K562 (cell line): ENCODE data around the gene SORCS2. TPM values are rescaled to one million over a fixed set of nuclear protein-coding genes. Genes with fewer than 3 reads are reported as not detected.

ENCODE experiments used
- ATAC-seq: fragments of 200-7000 bp; cut with Tn5 transposase; 3 replicates; pipeline ENCODE4 v1.9.1; 2020; ENCODE audit warnings: moderate library complexity
- BruUV-seq: library from RNA; stranded (reverse); fragments of 400-500 nt; replicated peaks from 2 replicates; lab custom pipeline; 2021; lab: Mats Ljungman, UMichigan
- CTCF ChIA-PET: fragments of 300-600 bp; formaldehyde crosslinking; extraction: SDS; loops from one replicate; lab custom pipeline; 2021; ENCODE audit warnings: low intra/inter-chr PET ratio; lab: Yijun Ruan, JAX
- POLR2A ChIA-PET: fragments of 300-600, 350-650 bp; sonication (Branson Sonifier 250); formaldehyde crosslinking; extraction: SDS; loops from one replicate; lab custom pipeline; 2021; ENCODE audit warnings: antibody characterized with exemption, inconsistent platforms; lab: Yijun Ruan, JAX
- DNase-seq, 4 experiments: peaks; one replicate each; pipeline versions ENCODE4 v3.0.0 to v3.0.0-alpha.2; 2011 to 2018; ENCODE audit warnings: low spot score in 3 of 4, mixed read lengths in 3 of 4; ENCODE audit errors: extremely low read depth in 1 of 4
- FAIRE-seq: peaks from 2 replicates; lab custom pipeline; 2011; peaks lifted over from hg19 to GRCh38; lab: Jason Lieb, UNC
- H2AFZ ChIP-seq: 2 replicates; pipeline ENCODE4 v1.6.0; 2011; ENCODE audit warnings: low read depth, low read length, control low read depth, inconsistent platforms
- H3K27ac ChIP-seq: fragments of 200-600 bp; 3 replicates; pipeline ENCODE4 v1.8.0; 2011; ENCODE audit warnings: low read depth, mild to moderate bottlenecking, control low read depth, inconsistent platforms, low read length, moderate library complexity, mixed read lengths; ENCODE audit errors: extremely low read depth
- H3K27me3 ChIP-seq, 2 experiments: fragments of 300-600 bp in 1 of 2; 2 replicates in 1 of 2; 3 replicates in 1 of 2; pipeline versions ENCODE4 v1.6.0 to v1.8.0; 2011; ENCODE audit warnings: inconsistent platforms in 2 of 2, low read length in 2 of 2, mild to moderate bottlenecking in 1 of 2, mixed read lengths in 1 of 2, moderate library complexity in 1 of 2; ENCODE audit not compliant: control insufficient read depth in 2 of 2, insufficient read depth in 2 of 2
- H3K36me3 ChIP-seq: fragments of 300-600 bp; 3 replicates; pipeline ENCODE4 v1.8.0; 2011; ENCODE audit warnings: mild to moderate bottlenecking, low read length, inconsistent platforms; ENCODE audit not compliant: control insufficient read depth, insufficient read depth
- H3K4me1 ChIP-seq, 2 experiments: fragments of 200-600 bp in 1 of 2; replicated peaks in 1 of 2; 2 replicates in 1 of 2; 3 replicates in 1 of 2; pipeline versions ENCODE4 v1.5.1 to v1.8.0; 2011; ENCODE audit warnings: inconsistent platforms in 2 of 2, low read length in 2 of 2, mild to moderate bottlenecking in 1 of 2, mixed read lengths in 1 of 2, moderate library complexity in 1 of 2; ENCODE audit not compliant: control insufficient read depth in 2 of 2, insufficient read depth in 2 of 2
- H3K4me2 ChIP-seq: 2 replicates; pipeline ENCODE4 v1.6.1; 2011; ENCODE audit warnings: low read length, control low read depth, inconsistent platforms, mixed read lengths; ENCODE audit not compliant: insufficient read depth
- H3K4me3 ChIP-seq: fragments of 200-600 bp; sonication (generic), shearing (Covaris generic); 2 replicates; pipeline ENCODE4 v1.5.1; 2016; ENCODE audit warnings: control low read depth, inconsistent platforms
- H3K79me2 ChIP-seq: fragments of 200-600 bp; 3 replicates; pipeline ENCODE4 v1.8.0; 2011; ENCODE audit warnings: low read length, inconsistent platforms; ENCODE audit not compliant: control insufficient read depth, insufficient read depth
- H3K9ac ChIP-seq, 2 experiments: 2 replicates each; pipeline versions ENCODE4 v1.6.0 to v1.6.1; 2011; ENCODE audit warnings: low read depth in 2 of 2, low read length in 2 of 2, control low read depth in 1 of 2, inconsistent platforms in 1 of 2, mild to moderate bottlenecking in 1 of 2, mixed read lengths in 1 of 2; ENCODE audit not compliant: insufficient read depth in 1 of 2
- H3K9me1 ChIP-seq: one replicate; pipeline ENCODE4 v1.6.0; 2011; ENCODE audit warnings: inconsistent platforms, mild to moderate bottlenecking, low read length, moderate library complexity; ENCODE audit not compliant: control insufficient read depth, insufficient read depth
- H3K9me3 ChIP-seq: replicated peaks from 2 replicates; pipeline ENCODE4 v1.5.1; 2011; ENCODE audit warnings: low read depth, low read length, inconsistent platforms; ENCODE audit not compliant: control insufficient read depth, insufficient read depth
- H4K20me1 ChIP-seq: replicated peaks from 2 replicates; pipeline ENCODE4 v1.6.1; 2011; ENCODE audit warnings: low read length, inconsistent platforms, mixed read lengths; ENCODE audit not compliant: control insufficient read depth, insufficient read depth
- CEBPZ ChIP-seq: fragments of 150-350 bp; IDR thresholded peaks from 2 replicates; pipeline ENCODE4 v1.6.1; 2014; ENCODE audit warnings: low read depth, mild to moderate bottlenecking, low read length, borderline replicate concordance
- SPI1 ChIP-seq: IDR thresholded peaks from 2 replicates; pipeline ENCODE4 v1.6.1; 2011; ENCODE audit warnings: low read depth, low read length, control low read depth, borderline replicate concordance
- WGBS: fragments of 100-300 bp; shearing (Covaris generic); methylation state at CpG from one replicate; pipeline ENCODE4 v1.1.6; 2016; ENCODE audit warnings: low coverage, mixed read lengths; ENCODE audit not compliant: insufficient coverage; ENCODE audit errors: missing lambda C conversion rate; 5-methylcytosine and 5-hydroxymethylcytosine counted together
- in situ Hi-C: fragments of 300-500 bp; cut with MboI; formaldehyde crosslinking; loops from 4 replicates; pipeline ENCODE4 v1.15.0; 2018; ENCODE audit warnings: inconsistent platforms, mixed read lengths
- intact Hi-C: fragments of 100-400 bp; cut with micrococcal nuclease; formaldehyde crosslinking; loops from 2 replicates; pipeline ENCODE4 v1.14.2; 2022
- polyA plus RNA-seq, 8 experiments: library from polyadenylated mRNA; depleted of rRNA in 4 of 8; stranded (reverse) in 5 of 8; unstranded in 3 of 8; fragments of >200 nt; fragmentation: Nextera tagmentation in 2 of 8; fragmentation: Illumina TruSeq in 1 of 8; extraction: Ambion mirVana in 2 of 8; extraction: Trizol in 1 of 8; gene quantifications; 2 replicates each; pipeline versions ENCODE4 v1.2.1 to v1.2.3, GENCODE V29; 2011 to 2014; ENCODE audit warnings: inconsistent platforms in 1 of 8, missing spikeins in 1 of 8
- total RNA-seq, 7 experiments: library from RNA; depleted of rRNA in 6 of 7; stranded (reverse); fragments of >200 nt in 6 of 7; fragmentation: Illumina TruSeq in 2 of 7; extraction: Trizol in 2 of 7; gene quantifications; 2 replicates each; pipeline versions ENCODE4 v1.2.1 to v1.2.3, GENCODE V29; 2011 to 2021; ENCODE audit warnings: low replicate concordance in 1 of 7

SORCS2 gene
- total and polyA plus RNA-seq, 9 of the 15 experiments (the other 6 are each of a cell fraction or from before 2014, with no cell fraction given) = not detected

DNA sequence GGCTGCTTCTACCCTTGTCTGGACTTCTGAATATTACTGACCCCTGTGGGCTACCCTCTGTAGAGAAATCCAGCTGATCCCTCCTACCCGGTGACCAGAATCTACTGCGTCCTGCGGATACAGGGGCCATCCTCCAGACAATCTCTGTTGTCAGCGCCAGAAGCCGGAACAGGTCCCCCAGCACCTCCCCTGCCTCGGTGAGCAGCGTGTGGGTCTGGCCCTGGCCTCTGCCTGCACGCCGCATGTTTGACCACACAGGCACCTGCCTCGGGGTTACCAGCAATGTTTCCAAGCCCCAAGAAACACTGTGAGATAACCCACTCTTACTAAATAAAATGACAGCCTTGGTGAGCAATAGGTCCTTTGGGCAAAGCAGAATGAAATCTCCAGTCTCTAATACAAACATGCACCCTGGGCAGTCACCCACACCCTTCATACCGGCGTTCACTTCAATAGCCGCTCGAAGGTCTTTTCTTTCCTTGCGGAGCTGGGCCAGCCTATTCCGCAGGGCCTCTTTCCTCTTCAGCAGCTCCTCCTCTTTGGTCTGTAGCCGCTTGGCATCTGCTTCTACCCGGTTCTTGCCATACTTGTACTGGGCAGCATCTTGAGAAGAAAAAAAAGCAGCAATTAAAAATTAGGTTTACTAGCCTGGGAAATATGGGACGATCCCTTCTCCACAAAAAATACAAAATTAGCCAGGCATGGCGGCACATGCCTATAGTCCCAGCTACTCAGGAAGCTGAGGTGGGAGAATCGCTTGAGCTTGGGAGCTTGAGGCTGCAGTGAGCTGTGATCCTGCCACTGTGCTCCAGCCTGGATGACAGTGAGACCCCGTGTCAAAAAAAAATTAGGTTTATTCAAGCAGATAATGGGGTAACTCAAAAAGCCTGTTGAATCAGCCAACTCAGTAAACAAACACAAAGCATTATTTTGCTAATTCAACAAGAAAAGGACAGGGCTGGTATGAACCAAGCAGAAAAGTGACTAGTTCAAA, 582.3 kb downstream of the SORCS2 start (continued):
- no peak for TF ChIP-seq SPI1

- H3K4me1 ChIP-seq = no peaks in the 10 kb centered on the region; a peak in 1 of 5 replicates
- H3K9me3 ChIP-seq = no peaks in the 10 kb centered on the region; the same call in 1 of the 2 replicates
- BruUV-seq = no TSS peak
- in situ Hi-C loops (no loop called here), intact Hi-C loops (no loop called here)
- H3K4me3 ChIP-seq = no peak overlapping the region
- CTCF ChIA-PET = no interaction called here
- peaks cover 13% of the 10 kb centered on the region; the same call in 2 of the 3 replicates for H3K36me3 ChIP-seq
- no peak overlapping the region for H3K9ac ChIP-seq
- no peak for FAIRE-seq
- POLR2A ChIA-PET = no interaction called here
- no peaks in the 10 kb centered on the region for H3K79me2 ChIP-seq
- peaks cover 0 to 5% of the 10 kb centered on the region in 2 experiments; a peak in 1 of 5 replicates for H3K27me3 ChIP-seq
- ATAC-seq = no peak
- no peak overlapping the region for H3K27ac ChIP-seq
- no peaks in the 10 kb centered on the region for H3K9me1 ChIP-seq
- no peaks in the 10 kb centered on the region for H4K20me1 ChIP-seq
- TF ChIP-seq CEBPZ = no peak
- no peak overlapping the region for H2AFZ ChIP-seq
- DNase-seq = no peak
- 31% methylated on average over 9 of the region's 9 CpGs for WGBS
- no peak overlapping the region for H3K4me2 ChIP-seq
These were observed 583.1 kb downstream of the SORCS2 start for GRCh38 chr4:7775396-7775795.
